Panc1 (cell line): ENCODE results near the gene PHACTR2. TPM values are rescaled to one million over a fixed set of nuclear protein-coding genes. Genes with fewer than 3 reads are reported as not detected.
"Not testable (repeated sequence)": the region's sequence is repeated elsewhere in the genome, so short reads cannot be mapped to it uniquely, and the experiment has no call there.

Source experiments
- ATAC-seq: fragments of 200-7000 bp; cut with Tn5 transposase; 2 replicates; pipeline ENCODE4 v1.9.1; 2020; ENCODE audit warnings: mild to moderate bottlenecking, moderate library complexity
- BruUV-seq: library from RNA; stranded (reverse); fragments of 400-500 nt; replicated peaks from 2 replicates; lab custom pipeline; 2021; lab: Mats Ljungman, UMichigan
- CTCF ChIA-PET: fragments of 300-600 bp; sonication (Branson Sonifier 250); formaldehyde crosslinking; loops from one replicate; lab custom pipeline; 2022; ENCODE audit warnings: antibody characterized with exemption; lab: Charles Lee
- POLR2A ChIA-PET: fragments of 300-600 bp; sonication (Branson Sonifier 250); formaldehyde crosslinking; loops from one replicate; lab custom pipeline; 2022; ENCODE audit warnings: antibody characterized with exemption; lab: Charles Lee
- DNase-seq: peaks from one replicate; pipeline ENCODE4 v3.0.0-alpha.2; 2010; ENCODE audit warnings: low read depth, low spot score
- H3K27ac ChIP-seq: 2 replicates; pipeline ENCODE4 v1.5.1; 2011; ENCODE audit warnings: mild to moderate bottlenecking, low read length, inconsistent platforms
- H3K27me3 ChIP-seq: fragments of 200-500 bp; sonication (Bioruptor generic); 2 replicates; pipeline ENCODE4 v1.6.0; 2014; ENCODE audit warnings: low read length, inconsistent platforms; ENCODE audit not compliant: control insufficient read depth, insufficient read depth
- H3K36me3 ChIP-seq: fragments of 200-500 bp; sonication (Bioruptor generic); 2 replicates; pipeline ENCODE4 v1.5.1; 2014; ENCODE audit warnings: inconsistent platforms, mild to moderate bottlenecking, low read length, moderate library complexity; ENCODE audit not compliant: control insufficient read depth, insufficient read depth
- H3K4me1 ChIP-seq: 2 replicates; pipeline ENCODE4 v1.5.1; 2011; ENCODE audit warnings: inconsistent platforms, mild to moderate bottlenecking, low read length, moderate library complexity; ENCODE audit not compliant: control insufficient read depth, insufficient read depth
- H3K4me3 ChIP-seq, 2 experiments: 2 replicates each; pipeline ENCODE4 v1.5.1; 2011 to 2012; ENCODE audit warnings: low read depth in 2 of 2, low read length in 2 of 2, mild to moderate bottlenecking in 2 of 2, inconsistent platforms in 1 of 2, moderate library complexity in 1 of 2
- H3K9me3 ChIP-seq: fragments of 200-500 bp; sonication (Bioruptor generic); 2 replicates; pipeline ENCODE4 v1.5.1; 2014; ENCODE audit warnings: low read depth, mild to moderate bottlenecking, inconsistent platforms, low read length, moderate library complexity; ENCODE audit not compliant: control insufficient read depth, insufficient read depth
- POLR2AphosphoS5 ChIP-seq: IDR thresholded peaks from 2 replicates; pipeline ENCODE4 v1.6.1; 2012; ENCODE audit warnings: mild to moderate bottlenecking, low read depth, low read length, moderate library complexity
- SIN3A ChIP-seq: IDR thresholded peaks from 2 replicates; pipeline ENCODE4 v1.6.1; 2012; ENCODE audit warnings: low read depth, mild to moderate bottlenecking, low read length, moderate library complexity, borderline replicate concordance; ENCODE audit not compliant: insufficient read depth
- TCF7L2 ChIP-seq: IDR thresholded peaks from 2 replicates; pipeline ENCODE4 v1.6.1; 2011; ENCODE audit warnings: mild to moderate bottlenecking, low read depth, low read length, inconsistent platforms
- in situ Hi-C: cut with HindIII; loops from 2 replicates; pipeline ENCODE4 v1.10.0; 2016; ENCODE audit warnings: low sequenced_read_pairs, low pct_unique_long_range_greater_than_20kb
- intact Hi-C: fragments of 100-400 bp; cut with micrococcal nuclease; formaldehyde crosslinking; loops from one replicate; pipeline ENCODE4 v1.10.0; 2022; ENCODE audit not compliant: unreplicated experiment
- total RNA-seq: library from RNA; stranded (reverse); gene quantifications from one replicate; pipeline ENCODE4 v1.2.1, GENCODE V29; 2021; ENCODE audit not compliant: unreplicated experiment
- TF ChIP-seq, protein P1 (sequence below), 2 experiments: IDR thresholded peaks; 2 replicates each; pipeline ENCODE4 v1.6.1; 2011 to 2012; ENCODE audit warnings: low read depth in 2 of 2, control low read depth in 1 of 2, low read length in 1 of 2, mild to moderate bottlenecking in 1 of 2, moderate library complexity in 1 of 2; ENCODE audit not compliant: insufficient read depth in 1 of 2
- TF ChIP-seq, protein P2 (sequence below): fragments of 450-650 bp; IDR thresholded peaks from 2 replicates; pipeline ENCODE4 v1.5.1; 2017; ENCODE audit warnings: mild to moderate bottlenecking

Gene PHACTR2
- total RNA-seq, 1 experiment from 2014 or later: 59.9 TPM

GRCh38 chr6:143864234-143864633, 186.5 kb downstream of the PHACTR2 start, which contains the start of gene ZC2HC1B:
Gene ZC2HC1B, plus strand, starts transcription at chr6:143864474. Its CDS starts 66 bp downstream, at chr6:143864540.
- no peak for TF ChIP-seq TCF7L2
- TF ChIP-seq SIN3A: no peak
- TF ChIP-seq, protein P1, sequence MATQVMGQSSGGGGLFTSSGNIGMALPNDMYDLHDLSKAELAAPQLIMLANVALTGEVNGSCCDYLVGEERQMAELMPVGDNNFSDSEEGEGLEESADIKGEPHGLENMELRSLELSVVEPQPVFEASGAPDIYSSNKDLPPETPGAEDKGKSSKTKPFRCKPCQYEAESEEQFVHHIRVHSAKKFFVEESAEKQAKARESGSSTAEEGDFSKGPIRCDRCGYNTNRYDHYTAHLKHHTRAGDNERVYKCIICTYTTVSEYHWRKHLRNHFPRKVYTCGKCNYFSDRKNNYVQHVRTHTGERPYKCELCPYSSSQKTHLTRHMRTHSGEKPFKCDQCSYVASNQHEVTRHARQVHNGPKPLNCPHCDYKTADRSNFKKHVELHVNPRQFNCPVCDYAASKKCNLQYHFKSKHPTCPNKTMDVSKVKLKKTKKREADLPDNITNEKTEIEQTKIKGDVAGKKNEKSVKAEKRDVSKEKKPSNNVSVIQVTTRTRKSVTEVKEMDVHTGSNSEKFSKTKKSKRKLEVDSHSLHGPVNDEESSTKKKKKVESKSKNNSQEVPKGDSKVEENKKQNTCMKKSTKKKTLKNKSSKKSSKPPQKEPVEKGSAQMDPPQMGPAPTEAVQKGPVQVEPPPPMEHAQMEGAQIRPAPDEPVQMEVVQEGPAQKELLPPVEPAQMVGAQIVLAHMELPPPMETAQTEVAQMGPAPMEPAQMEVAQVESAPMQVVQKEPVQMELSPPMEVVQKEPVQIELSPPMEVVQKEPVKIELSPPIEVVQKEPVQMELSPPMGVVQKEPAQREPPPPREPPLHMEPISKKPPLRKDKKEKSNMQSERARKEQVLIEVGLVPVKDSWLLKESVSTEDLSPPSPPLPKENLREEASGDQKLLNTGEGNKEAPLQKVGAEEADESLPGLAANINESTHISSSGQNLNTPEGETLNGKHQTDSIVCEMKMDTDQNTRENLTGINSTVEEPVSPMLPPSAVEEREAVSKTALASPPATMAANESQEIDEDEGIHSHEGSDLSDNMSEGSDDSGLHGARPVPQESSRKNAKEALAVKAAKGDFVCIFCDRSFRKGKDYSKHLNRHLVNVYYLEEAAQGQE (IDR thresholded peaks at IDR 0.05; ENCODE audit: insufficient read depth in 1 of 2, low read depth in 2 of 2, low read length in 1 of 2): no peak
- no peak for TF ChIP-seq POLR2AphosphoS5
- TF ChIP-seq, protein P2, sequence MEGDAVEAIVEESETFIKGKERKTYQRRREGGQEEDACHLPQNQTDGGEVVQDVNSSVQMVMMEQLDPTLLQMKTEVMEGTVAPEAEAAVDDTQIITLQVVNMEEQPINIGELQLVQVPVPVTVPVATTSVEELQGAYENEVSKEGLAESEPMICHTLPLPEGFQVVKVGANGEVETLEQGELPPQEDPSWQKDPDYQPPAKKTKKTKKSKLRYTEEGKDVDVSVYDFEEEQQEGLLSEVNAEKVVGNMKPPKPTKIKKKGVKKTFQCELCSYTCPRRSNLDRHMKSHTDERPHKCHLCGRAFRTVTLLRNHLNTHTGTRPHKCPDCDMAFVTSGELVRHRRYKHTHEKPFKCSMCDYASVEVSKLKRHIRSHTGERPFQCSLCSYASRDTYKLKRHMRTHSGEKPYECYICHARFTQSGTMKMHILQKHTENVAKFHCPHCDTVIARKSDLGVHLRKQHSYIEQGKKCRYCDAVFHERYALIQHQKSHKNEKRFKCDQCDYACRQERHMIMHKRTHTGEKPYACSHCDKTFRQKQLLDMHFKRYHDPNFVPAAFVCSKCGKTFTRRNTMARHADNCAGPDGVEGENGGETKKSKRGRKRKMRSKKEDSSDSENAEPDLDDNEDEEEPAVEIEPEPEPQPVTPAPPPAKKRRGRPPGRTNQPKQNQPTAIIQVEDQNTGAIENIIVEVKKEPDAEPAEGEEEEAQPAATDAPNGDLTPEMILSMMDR: no peak
- DNase-seq: no peak
- CTCF ChIA-PET: no interaction called here
- Histone ChIP-seq H3K4me3 (no peak within 1 kb of the TSS), H3K36me3 (peaks cover 41% of the 10 kb centered on the region), H3K27me3 (no peaks in the 10 kb centered on the region), H3K4me1 (no peaks in the 10 kb centered on the region), H3K9me3 (no peaks in the 10 kb centered on the region), H3K27ac (no peak within 1 kb of the TSS)
- no peak for ATAC-seq
- POLR2A ChIA-PET: no interaction called here
- BruUV-seq: no TSS peak
- in situ Hi-C loops (no loop called here), intact Hi-C loops (no loop called here)

DNA sequence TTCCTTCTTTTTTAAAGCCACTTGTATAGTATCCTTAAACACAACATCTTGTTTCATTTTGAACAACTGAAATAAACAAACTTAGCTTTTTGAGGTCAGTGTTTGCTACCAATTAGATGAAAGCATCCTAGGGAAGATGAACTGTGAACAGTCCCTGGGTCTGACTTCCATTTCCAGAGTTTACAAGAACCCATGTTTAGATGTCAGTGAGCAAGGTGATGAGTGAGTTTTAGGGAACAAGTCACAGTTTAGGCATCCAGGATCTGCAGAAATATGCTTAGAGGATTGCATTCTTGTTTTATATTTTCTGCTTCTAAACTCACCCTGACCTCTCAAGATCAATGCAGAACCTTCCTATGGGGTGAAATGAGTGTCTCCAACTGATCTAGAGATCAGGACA, 189.5 kb downstream of the PHACTR2 start:
- ChIA-PET CTCF (no interaction called here), POLR2A (no interaction called here)
- TF ChIP-seq POLR2AphosphoS5 (no peak), SIN3A (no peak), TCF7L2 (no peak)
- TF ChIP-seq, protein P1 (IDR thresholded peaks at IDR 0.05; ENCODE audit: insufficient read depth in 1 of 2, low read depth in 2 of 2, low read length in 1 of 2): no peak
- TF ChIP-seq, protein P2: no peak
- H3K27ac ChIP-seq: no peak overlapping the region
- no peak for DNase-seq
- no peaks in the 10 kb centered on the region for H3K9me3 ChIP-seq
- no TSS peak for BruUV-seq
- no peaks in the 10 kb centered on the region for H3K4me1 ChIP-seq
- H3K27me3 ChIP-seq: no peaks in the 10 kb centered on the region
- peaks cover 19% of the 10 kb centered on the region for H3K36me3 ChIP-seq
- no peak overlapping the region for H3K4me3 ChIP-seq
- in situ Hi-C loops (no loop called here), intact Hi-C loops (no loop called here)
- ATAC-seq: no peak

DNA sequence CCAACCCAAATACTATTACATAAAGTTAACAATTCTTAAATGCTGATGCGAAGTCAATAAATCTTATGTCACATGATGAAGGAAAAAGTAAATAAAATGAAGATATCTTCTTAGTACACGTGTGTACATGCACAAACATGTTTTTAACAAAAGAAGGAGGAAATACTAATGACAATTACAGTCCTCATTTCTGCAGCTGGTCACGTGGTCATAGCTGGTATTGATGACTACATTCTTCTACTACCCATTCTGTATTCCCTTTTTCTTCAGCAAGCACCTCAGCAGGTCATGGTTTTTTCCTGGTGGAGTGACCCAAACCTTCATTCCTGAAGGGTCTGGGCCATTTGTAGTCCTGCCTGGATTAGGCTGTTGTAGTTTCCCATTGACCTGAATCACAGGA, 191.0 kb downstream of the PHACTR2 start:
- H3K4me3 ChIP-seq, intact Hi-C loops: not testable (repeated sequence)

More for the DNA sequence above, 191.0 kb downstream of the PHACTR2 start:
- H3K4me1 ChIP-seq, POLR2A ChIA-PET, H3K9me3 ChIP-seq, BruUV-seq, H3K27me3 ChIP-seq, ATAC-seq, H3K36me3 ChIP-seq, CTCF ChIA-PET, in situ Hi-C loops, H3K27ac ChIP-seq, DNase-seq: not testable (repeated sequence)
